A549 treated with DMSO at 1 μM for 4 hours (cell line): ENCODE results near the gene MTHFR. TPM values are rescaled to one million over a fixed set of nuclear protein-coding genes. Genes with fewer than 3 reads are reported as not detected.

Source experiments
- total RNA-seq: library from RNA; stranded (reverse); fragments of 200-300 nt; extraction: Qiagen RNA extraction; gene quantifications from 5 replicates; pipeline ENCODE4 v1.2.3, GENCODE V29; 2022; ENCODE audit warnings: low read depth

The MTHFR gene
- total RNA-seq = 4.6 to 5.6 TPM (median 4.8 TPM) in 5 replicates

GRCh38 chr1:11805422-11806306 is at the start of gene MTHFR, which contains the start of gene CLCN6:
TSS of gene MTHFR (minus strand) at chr1:11805964. CDS start at chr1:11803116, 2,848 bp downstream.
TSS of gene CLCN6 (plus strand) at chr1:11806191. CDS start at chr1:11806263, 72 bp downstream.

GRCh38 chr1:11847667-11848372 is 42.1 kb upstream of the MTHFR start, which contains the start of gene NPPA:
TSS of gene NPPA (minus strand) at chr1:11847783. CDS start at chr1:11847684, 99 bp downstream.

GRCh38 chr1:11761988-11762406 is 43.8 kb downstream of the MTHFR start, which contains the start of gene C1orf167:
TSS of gene C1orf167 (plus strand) at chr1:11762193. CDS start at chr1:11764401, 2,208 bp downstream.

GRCh38 chr1:11735854-11736745 is 69.7 kb downstream of the MTHFR start, which contains the start of gene AGTRAP:
TSS of gene AGTRAP (plus strand) at chr1:11736136. CDS start at chr1:11736209, 73 bp downstream.

Other genes starting within 250 kb of the MTHFR start
- gene FBXO2, start 151.5 kb downstream of the MTHFR start, total RNA-seq = 7.6 to 9.4 TPM (median 9.2 TPM) in 5 replicates
- 13.9 to 17.8 TPM (median 17.2 TPM) in 5 replicates for gene FBXO44, start 151.1 kb downstream of the MTHFR start, total RNA-seq
- 5.8 to 9.2 TPM (median 8.8 TPM) in 5 replicates for gene FBXO6, start 141.8 kb downstream of the MTHFR start, total RNA-seq
- 46.3 to 55.1 TPM (median 49.4 TPM) in 5 replicates for gene MAD2L2, start 124.8 kb downstream of the MTHFR start, total RNA-seq
- 0.09 to 0.23 TPM (median 0.17 TPM) in 5 replicates for gene DRAXIN, start 114.3 kb downstream of the MTHFR start, total RNA-seq
- 80.0 to 102 TPM (median 89.8 TPM) in 5 replicates for gene AGTRAP, start 69.8 kb downstream of the MTHFR start, total RNA-seq
- gene C1orf167, start 43.8 kb downstream of the MTHFR start, total RNA-seq = not detected in 5 replicates
- gene CLCN6, start 227 bp upstream of the MTHFR start, total RNA-seq = 5.5 to 6.8 TPM (median 6.3 TPM) in 5 replicates
- not detected in 5 replicates for gene NPPA, start 41.8 kb upstream of the MTHFR start, total RNA-seq
- gene NPPB, start 53.0 kb upstream of the MTHFR start, total RNA-seq = 0.13 to 0.32 TPM in 2 of 5 replicates, not detected in the others
- 32.4 to 49.0 TPM (median 44.5 TPM) in 5 replicates for gene KIAA2013, start 120.5 kb upstream of the MTHFR start, total RNA-seq
- gene PLOD1, start 128.8 kb upstream of the MTHFR start, total RNA-seq = 74.1 to 86.9 TPM (median 77.6 TPM) in 5 replicates
- gene MFN2, start 174.5 kb upstream of the MTHFR start, total RNA-seq = 34.1 to 39.6 TPM (median 35.5 TPM) in 5 replicates
- gene MIIP, start 213.5 kb upstream of the MTHFR start, total RNA-seq = 12.2 to 16.4 TPM (median 13.6 TPM) in 5 replicates